Measurements from ENCODE around the gene SMARCC1. TPM values are rescaled to one million over a fixed set of nuclear protein-coding genes. Genes with fewer than 3 reads are reported as not detected.
"Not testable (repeated sequence)": the region's sequence is repeated elsewhere in the genome, so short reads cannot be mapped to it uniquely, and the experiment has no call there.

The SMARCC1 gene
- total and polyA plus RNA-seq, 4 donors = 11.7 to 83.0 (median 37.5) TPM

DNA sequence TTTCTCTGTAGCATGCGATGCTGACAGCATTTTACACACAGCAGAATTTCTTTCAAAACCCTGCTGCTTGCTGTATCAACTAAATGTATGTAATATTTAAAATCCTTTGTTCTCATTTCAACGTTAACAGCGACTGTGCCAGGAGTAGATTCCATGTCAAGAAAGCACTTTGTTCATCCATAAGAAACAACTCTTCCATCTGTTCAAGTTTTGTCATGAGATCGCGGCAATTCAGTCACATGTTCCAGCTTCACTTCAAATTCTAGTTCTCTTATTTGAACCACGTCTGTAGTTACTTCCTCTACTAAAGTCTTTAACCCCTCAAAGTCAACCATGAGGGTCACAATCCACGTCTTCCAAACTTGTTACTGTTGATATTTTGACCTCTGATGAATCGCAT lies 50.6 kb downstream of the SMARCC1 start:
- H3K27ac ChIP-seq (ENCODE audit: low read depth in 1 of 2, low read length in 1 of 2) = no peak overlapping the region
- TF ChIP-seq, protein P1, sequence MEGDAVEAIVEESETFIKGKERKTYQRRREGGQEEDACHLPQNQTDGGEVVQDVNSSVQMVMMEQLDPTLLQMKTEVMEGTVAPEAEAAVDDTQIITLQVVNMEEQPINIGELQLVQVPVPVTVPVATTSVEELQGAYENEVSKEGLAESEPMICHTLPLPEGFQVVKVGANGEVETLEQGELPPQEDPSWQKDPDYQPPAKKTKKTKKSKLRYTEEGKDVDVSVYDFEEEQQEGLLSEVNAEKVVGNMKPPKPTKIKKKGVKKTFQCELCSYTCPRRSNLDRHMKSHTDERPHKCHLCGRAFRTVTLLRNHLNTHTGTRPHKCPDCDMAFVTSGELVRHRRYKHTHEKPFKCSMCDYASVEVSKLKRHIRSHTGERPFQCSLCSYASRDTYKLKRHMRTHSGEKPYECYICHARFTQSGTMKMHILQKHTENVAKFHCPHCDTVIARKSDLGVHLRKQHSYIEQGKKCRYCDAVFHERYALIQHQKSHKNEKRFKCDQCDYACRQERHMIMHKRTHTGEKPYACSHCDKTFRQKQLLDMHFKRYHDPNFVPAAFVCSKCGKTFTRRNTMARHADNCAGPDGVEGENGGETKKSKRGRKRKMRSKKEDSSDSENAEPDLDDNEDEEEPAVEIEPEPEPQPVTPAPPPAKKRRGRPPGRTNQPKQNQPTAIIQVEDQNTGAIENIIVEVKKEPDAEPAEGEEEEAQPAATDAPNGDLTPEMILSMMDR (IDR thresholded peaks at IDR 0.05; ENCODE audit: control extremely low read depth, extremely low read depth) = no peak
- 81 to 82% methylated on average over 8 of the region's 8 CpGs for WGBS, 2 donors
- H3K9me3 ChIP-seq (ENCODE audit: control insufficient read depth in 4 of 4, insufficient read depth in 3 of 4, low read length in 3 of 4) = peaks cover 0 to 4% (median 0%) of the 10 kb centered on the region in 4 donors
- DNase-seq (peak in 1 of 3 donors; percentile 7), ATAC-seq (ENCODE audit: insufficient read depth, low FRiP score) (no peak)
- no peaks in the 10 kb centered on the region for H3K4me1 ChIP-seq (ENCODE audit: control insufficient read depth in 5 of 5, insufficient read depth in 5 of 5, low read length in 5 of 5)
- no peak overlapping the region for H3K9ac ChIP-seq (ENCODE audit: insufficient read depth in 1 of 2, low read length in 2 of 2)
- peaks cover 19 to 32% (median 24%) of the 10 kb centered on the region in 4 donors for H3K36me3 ChIP-seq (ENCODE audit: control insufficient read depth in 4 of 4, insufficient read depth in 4 of 4, low read length in 4 of 4)
- H3K4me3 ChIP-seq = no peak overlapping the region
- no peaks in the 10 kb centered on the region for H3K27me3 ChIP-seq (ENCODE audit: control insufficient read depth in 3 of 3, insufficient read depth in 3 of 3, low read length in 2 of 3)

DNA sequence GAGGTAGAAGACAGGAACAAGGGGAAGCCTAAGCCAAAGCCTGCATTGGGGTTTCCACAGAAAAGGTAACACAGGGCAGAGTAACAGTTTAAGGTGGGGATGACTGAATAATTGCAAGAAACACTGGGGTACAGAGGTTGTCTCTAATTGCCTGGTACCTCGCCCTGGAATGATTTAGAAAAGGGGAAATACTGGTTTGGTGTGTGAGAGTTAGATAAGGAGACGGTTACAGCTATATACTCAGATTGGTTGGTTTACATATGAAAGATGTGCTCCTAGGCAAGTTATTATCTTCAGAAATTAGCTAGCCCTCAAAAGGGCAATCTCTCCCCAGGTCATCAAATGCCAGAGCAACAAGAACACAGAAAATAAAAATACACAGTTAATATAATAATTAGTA lies 58.8 kb downstream of the SMARCC1 start:
- Histone ChIP-seq H3K4me3 (no peak overlapping the region), H3K4me1 (ENCODE audit: control insufficient read depth in 5 of 5, insufficient read depth in 5 of 5, low read length in 5 of 5) (no peaks in the 10 kb centered on the region), H3K9ac (ENCODE audit: insufficient read depth in 1 of 2, low read length in 2 of 2) (no peak overlapping the region), H3K36me3 (ENCODE audit: control insufficient read depth in 4 of 4, insufficient read depth in 4 of 4, low read length in 4 of 4) (peaks cover 0 to 9% (median 5%) of the 10 kb centered on the region in 4 donors), H3K9me3 (ENCODE audit: control insufficient read depth in 4 of 4, insufficient read depth in 3 of 4, low read length in 3 of 4) (no peaks in the 10 kb centered on the region), H3K27me3 (ENCODE audit: control insufficient read depth in 3 of 3, insufficient read depth in 3 of 3, low read length in 2 of 3) (no peaks in the 10 kb centered on the region), H3K27ac (ENCODE audit: low read depth in 1 of 2, low read length in 1 of 2) (no peak overlapping the region)
- WGBS, 2 donors = 80 to 88% methylated on average over 2 of the region's 2 CpGs
- TF ChIP-seq, protein P1 (IDR thresholded peaks at IDR 0.05; ENCODE audit: control extremely low read depth, extremely low read depth) = no peak
- ATAC-seq (ENCODE audit: insufficient read depth, low FRiP score) = no peak
- DNase-seq = no peak

DNA sequence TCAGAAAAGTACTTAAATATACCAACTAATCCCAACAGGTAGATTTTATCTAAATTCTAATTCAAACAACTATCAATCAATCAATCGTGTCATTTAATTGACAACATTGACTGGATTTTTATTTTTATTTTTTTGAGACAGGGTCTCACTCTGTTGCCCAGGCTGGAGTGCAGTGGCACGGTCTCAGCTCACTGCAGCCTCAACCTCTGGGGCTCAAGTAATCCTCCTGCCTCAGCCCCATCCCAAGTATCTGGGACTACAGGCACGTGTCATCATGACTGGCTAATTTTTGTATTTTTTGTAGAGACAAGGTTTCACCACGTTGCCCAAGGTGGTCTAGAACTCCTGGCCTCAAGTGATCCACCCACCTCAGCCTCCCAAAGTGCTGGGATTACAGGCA lies 64.2 kb downstream of the SMARCC1 start:
- not testable (repeated sequence) for H3K27me3 ChIP-seq (ENCODE audit: control insufficient read depth in 3 of 3, insufficient read depth in 3 of 3, low read length in 2 of 3); H3K9me3 ChIP-seq (ENCODE audit: control insufficient read depth in 4 of 4, insufficient read depth in 3 of 4, low read length in 3 of 4); DNase-seq; ATAC-seq (ENCODE audit: insufficient read depth, low FRiP score); H3K9ac ChIP-seq (ENCODE audit: insufficient read depth in 1 of 2, low read length in 2 of 2); H3K4me3 ChIP-seq; H3K27ac ChIP-seq (ENCODE audit: low read depth in 1 of 2, low read length in 1 of 2)
- peaks cover 0 to 15% (median 13%) of the 10 kb centered on the region in 4 donors for H3K36me3 ChIP-seq (ENCODE audit: control insufficient read depth in 4 of 4, insufficient read depth in 4 of 4, low read length in 4 of 4)
- H3K4me1 ChIP-seq (ENCODE audit: control insufficient read depth in 5 of 5, insufficient read depth in 5 of 5, low read length in 5 of 5) = peaks cover 0 to 18% (median 0%) of the 10 kb centered on the region in 5 donors
- 96% methylated on average over 4 of the region's 4 CpGs for WGBS, 2 donors

DNA sequence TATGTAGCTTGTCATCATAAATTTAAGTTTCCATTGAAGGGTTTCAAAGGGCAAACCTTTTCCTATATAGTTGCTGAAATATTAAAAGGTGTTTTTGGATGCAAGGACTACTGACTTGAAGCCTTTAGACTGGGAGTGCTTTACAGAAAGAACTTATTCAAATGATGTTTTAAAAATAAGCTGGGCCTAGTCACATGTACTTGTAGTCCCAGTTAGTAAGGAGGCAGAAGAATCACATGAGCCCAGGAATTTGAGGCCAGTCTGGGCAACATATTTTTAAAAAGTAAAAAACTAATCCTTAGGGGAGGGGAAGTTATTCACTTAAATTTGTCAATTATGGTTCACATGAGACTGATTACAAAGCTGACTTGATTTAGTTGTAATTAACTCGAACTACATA lies 65.0 kb downstream of the SMARCC1 start:
- TF ChIP-seq, protein P1 (IDR thresholded peaks at IDR 0.05; ENCODE audit: control extremely low read depth, extremely low read depth) = no peak
- ATAC-seq (ENCODE audit: insufficient read depth, low FRiP score) (no peak), DNase-seq (no peak)
- Histone ChIP-seq H3K9ac (ENCODE audit: insufficient read depth in 1 of 2, low read length in 2 of 2) (no peak overlapping the region), H3K4me1 (ENCODE audit: control insufficient read depth in 5 of 5, insufficient read depth in 5 of 5, low read length in 5 of 5) (peaks cover 0 to 18% (median 0%) of the 10 kb centered on the region in 5 donors), H3K36me3 (ENCODE audit: control insufficient read depth in 4 of 4, insufficient read depth in 4 of 4, low read length in 4 of 4) (peaks cover 0 to 18% (median 15%) of the 10 kb centered on the region in 4 donors), H3K4me3 (no peak overlapping the region), H3K27me3 (ENCODE audit: control insufficient read depth in 3 of 3, insufficient read depth in 3 of 3, low read length in 2 of 3) (no peaks in the 10 kb centered on the region), H3K9me3 (ENCODE audit: control insufficient read depth in 4 of 4, insufficient read depth in 3 of 4, low read length in 3 of 4) (no peaks in the 10 kb centered on the region), H3K27ac (ENCODE audit: low read depth in 1 of 2, low read length in 1 of 2) (no peak overlapping the region)
- WGBS, 2 donors = 98% methylated on average over 1 of the region's 1 CpG
